NCI-H2171 (cell line): ENCODE data around the gene HOXC10.

ENCODE experiments used
- DNase-seq: peaks from one replicate; lab custom pipeline; 2025; lab: John Stamatoyannopoulos, UW

The HOXC10 gene

DNA sequence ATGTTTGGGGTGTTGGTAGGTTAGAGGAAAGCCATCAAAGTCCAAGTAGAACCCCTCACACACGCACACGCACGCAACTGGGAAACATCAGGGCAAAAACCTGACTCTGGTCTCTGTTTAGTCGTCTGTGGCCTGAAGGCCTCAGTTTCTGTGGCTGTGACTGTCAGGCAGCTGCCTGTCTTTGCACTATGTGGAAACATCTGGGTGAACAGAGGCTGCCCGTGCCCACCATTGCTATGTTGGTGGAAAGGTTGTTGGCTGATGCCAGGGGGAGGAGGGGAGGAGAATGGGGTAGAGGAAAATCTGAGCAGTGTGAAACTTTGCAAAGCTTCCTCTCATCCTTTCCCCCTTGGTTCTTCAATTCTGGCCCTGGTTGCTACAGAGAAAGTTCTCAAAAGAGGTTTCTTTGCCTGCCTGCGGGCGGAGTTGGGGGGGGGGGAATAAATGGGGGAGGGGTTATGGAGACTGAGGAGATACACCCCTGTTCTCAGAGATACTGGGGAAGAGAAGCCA lies 7.5 kb downstream of the HOXC10 start:
- DNase-seq, result no peak

DNA sequence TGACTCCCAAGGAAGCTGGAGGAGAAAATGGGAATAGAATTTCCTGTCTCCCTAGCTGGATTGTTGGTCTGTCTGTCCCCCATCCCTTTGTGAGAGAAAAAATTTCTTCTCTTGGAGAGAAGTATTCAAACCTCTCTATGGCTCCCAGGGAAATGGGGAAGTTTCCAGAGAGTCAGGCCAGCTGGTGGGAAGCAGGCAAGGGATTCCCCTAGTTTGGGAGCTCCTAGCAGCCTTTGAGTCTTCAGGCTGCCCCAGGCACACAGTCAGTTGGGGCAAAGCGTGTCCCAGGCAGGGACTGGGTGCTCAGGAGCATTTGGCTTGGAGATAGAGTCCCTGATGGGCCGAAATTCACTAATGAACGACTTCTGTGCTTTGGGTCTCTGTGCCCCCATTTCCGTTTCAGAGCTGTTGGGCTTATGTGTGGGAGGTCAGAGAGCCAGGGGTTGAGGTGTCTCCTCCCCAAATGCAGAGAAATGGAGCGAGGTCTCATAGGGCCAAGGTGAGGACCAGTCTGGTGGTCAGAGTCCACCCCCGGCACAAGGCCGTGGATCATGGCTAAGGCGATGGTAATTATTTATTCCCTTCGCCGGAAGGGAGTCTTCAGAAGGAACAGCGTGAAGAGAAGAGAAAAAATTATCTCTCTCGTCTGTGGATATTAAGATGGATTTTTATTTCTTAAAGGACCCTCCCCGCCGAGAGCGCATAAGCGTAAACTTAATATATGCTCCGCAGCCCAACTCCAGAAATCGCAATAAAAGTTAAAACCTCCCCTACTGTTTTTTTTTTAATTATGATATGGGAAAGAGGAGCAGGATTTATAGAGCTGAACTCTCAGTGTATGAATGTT lies 8.4 kb downstream of the HOXC10 start:
- no peak for DNase-seq

DNA sequence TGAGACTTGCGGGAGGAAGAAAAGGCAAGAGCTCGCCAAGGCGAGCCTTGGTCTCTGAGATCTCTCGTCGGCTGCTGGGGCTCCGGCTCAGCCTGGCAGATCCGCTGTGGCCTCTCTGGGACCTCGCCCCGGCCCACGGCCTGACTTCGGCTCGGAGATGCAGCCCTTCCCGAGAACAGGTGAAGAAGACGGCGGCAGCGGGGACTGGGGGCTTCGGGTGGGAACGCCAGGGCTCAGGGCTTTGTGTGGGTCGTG lies 9.0 kb downstream of the HOXC10 start:
- no peak for DNase-seq

DNA sequence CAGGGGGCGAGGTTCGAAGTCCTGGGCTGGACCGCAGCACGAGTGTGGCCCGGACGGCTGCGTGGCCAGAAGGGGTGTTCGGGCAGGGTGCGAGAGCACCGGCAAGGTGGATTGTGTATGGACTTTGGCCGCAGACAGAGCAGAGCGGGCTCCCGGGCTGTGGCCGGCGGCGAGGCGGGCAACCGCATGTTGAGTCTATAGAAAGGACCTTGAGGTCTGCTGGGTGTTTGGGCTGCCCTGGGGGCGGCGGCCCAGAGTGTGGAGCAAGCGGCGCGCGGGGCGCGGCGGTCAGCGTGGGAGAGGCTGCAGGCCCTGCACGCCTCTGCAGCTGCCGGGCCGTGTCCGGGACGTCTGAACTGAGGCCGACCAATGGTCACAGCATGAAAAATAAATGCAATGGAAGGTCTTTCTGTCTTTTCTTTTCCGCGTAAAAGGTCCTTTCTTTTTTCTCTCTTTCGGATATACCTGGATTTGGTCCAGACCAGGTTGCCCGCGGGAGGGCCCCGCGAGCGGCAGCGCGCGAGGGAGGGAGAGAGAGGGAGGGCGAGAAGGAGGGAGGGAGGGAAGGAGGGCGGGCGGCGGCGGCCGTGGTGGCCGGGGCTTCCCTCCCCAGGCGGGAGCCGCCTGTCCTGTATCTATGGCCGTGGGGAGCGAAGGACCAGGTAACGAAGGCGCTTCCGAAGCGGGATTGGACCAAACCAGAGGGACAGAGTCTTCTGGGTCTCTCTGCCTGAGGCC lies 9.5 kb downstream of the HOXC10 start:
- peak; percentile 10 for DNase-seq

DNA sequence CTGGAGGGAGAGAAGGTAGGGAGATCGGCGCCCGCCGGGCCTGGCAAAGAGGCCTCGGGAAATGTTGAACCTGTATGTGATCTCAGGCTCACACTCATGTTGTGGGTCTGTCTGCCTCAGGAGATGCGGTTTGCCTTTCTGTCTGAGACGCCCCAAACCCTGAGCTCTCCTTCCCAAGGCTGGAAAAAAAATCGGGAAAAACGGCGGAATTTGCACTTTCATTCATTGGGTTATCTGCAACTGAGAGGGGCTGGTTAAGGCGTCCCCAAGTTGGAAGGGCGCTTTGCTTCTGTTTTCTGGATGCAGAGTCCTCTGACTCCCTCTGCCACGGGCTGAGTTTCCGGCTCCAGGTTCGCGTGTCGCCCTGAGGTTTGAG lies 10.0 kb downstream of the HOXC10 start:
- DNase-seq, result no peak

DNA sequence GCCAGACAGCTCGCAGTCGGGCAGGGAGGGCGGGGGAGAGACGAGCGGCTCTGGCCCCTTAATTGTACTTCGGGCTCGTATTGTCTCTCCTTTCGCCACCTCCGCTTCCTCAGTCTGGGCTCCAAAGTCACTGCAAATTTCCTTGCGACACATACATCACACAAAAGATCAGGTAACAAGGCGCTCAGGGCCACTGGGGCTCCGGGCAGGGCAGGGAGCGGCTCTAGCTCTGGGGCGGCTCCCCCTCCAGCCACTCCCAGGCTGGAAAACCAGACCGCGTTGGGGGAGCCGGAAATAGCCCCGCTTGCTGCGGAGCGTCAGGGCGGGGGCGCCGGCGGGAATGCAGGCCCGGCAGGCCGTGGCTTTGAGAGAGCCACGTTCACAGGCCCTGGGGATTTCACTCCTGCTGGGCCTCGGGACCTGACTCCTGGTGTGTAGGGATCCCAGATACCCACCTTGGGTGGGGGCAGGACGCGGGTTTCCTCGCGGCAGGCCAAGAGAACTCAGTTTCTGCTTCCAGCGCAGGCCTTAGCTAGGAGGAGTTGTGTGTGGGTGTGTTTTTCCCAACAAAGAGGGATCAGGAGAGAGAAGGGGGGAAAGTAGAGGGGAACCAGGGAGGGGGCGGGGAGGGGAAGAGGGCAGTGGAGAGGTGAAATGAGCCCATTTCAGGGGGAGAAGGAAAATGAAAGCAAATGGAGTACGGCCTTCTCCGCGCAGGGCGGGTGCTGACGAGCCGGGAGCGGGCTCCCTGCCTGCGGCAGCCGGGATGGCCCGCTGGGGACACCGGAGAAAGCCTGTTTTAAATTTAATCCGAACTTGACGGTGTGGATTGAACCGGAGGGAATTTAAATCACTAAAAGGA lies 10.7 kb downstream of the HOXC10 start:
- peak; percentile 25 for DNase-seq

DNA sequence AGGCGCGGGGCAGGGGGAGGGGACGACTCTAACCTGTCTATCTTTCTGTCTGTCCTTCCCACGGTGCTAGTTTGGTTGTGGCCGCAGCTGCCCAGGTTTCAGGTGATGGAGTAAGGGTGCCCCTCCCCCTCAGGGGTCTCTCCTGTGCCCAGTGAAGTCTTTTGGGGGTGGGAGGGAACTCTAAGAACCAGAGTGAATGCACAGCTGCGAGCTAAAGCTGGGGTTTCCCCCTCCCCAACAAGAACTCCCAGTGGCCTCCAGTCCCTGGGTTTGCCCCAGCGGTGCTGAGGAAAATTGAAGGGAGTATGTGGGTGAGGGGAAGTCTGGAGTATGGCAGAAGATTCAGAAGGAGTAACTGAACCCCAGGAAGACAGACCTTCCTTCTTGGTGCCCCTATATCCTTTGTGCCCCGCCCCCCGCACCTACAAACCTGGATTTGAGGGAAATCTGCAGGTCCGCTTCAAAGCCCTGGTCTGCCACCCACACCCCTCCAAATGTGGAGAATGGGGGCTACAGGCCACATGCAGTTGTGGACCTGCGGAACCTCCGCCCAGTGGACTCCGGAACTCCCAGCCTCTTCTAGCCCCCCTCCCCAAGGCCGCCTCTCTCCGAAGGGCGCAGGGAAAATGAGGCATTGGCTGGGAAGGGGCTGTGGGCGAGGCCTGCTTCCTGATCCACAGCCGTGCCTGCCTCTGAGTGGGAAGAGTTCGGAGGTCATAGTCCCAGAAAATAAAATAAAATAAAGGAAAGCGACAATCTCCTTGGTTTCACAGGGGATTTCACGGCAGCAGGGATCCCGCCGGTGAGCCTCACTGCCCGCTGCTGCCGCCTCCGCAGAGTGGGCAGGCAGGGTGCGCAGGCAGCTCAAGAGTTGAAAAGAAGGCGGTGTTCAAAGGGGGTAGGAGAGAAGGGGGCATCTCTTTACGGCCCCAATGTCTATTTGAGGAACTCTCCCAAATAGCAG lies 11.6 kb downstream of the HOXC10 start:
- no peak for DNase-seq

DNA sequence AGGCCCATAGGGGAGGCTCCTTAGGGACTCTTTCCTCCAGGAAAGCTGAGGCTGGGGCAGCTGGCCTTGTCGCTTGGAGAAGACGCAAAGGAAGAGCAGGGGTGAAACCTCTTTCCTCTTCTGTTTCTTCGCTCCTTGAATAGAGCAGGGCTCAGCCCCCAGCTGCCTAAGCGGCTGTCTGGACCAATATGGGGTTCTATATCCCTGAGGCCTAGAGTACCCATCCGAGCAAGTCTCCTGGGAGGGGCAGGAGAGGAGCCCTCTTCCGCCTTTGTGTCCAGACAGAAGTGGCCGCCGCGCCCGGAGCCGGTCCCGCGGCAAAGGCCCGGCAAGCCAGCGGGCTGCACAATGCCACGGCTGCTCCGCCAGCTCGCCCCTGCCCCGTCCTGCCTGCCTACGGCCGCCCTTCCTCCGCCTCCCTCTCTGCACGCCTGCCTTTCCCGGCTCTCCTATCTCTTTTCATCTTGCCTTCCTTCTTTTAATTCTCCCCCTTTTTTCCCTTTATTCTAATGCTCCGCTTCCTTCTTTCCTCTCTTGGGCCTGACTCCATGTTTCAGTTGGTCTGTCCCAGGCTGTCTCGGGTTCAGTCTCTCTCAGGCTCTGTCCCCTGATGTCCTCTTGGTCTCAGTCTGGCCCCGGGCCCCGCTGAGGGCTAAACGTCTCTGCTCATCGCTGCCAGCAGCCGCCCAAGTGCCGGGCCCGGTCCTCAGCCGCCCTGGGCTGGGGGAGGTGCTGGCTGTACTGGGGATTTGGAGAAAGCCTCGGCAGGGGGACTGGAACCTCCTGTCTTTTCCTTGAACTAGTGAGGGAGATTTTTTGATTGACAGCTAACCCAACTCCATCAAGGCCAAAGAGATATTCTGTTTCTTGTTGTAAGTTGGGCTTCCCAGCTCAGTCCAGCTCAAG lies 12.5 kb downstream of the HOXC10 start:
- DNase-seq, result no peak

DNA sequence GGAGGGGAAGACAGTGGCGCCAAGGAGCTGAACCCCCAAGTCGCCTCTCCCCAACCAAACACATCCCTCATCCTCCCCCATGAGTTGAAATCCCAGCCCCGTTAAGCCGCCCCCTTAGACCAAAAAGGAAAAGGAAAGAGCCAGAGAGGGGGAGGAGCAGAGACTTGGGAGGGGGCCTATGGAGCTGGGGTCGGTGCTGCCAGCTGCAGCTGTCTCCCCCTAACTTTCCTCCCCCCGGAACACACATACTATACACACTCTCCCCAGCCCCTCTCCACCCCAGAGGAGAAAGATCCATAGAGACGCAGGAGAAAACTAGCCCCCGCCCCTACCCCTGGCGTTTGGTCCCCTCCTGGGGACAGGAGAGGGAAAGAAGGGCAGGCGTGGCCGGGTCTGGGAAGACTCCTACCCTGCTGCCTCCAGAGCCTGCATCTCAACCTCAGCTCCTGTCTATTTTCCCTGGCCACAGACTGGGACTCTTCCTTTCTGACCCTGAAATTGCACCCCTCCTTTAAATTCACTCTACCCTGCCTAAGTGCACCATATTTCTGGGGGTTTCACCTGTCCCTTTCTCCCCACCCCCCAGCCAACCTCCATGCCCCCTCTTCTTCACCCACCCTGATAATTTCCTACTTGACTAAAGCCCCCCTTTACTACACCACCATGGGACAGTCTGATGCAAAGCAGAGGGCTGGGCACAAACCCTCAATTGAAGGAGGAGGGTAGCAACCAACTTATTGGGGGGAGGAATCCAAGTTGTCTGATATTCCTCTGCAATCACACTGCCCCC lies 13.4 kb downstream of the HOXC10 start:
- DNase-seq, result no peak

DNA sequence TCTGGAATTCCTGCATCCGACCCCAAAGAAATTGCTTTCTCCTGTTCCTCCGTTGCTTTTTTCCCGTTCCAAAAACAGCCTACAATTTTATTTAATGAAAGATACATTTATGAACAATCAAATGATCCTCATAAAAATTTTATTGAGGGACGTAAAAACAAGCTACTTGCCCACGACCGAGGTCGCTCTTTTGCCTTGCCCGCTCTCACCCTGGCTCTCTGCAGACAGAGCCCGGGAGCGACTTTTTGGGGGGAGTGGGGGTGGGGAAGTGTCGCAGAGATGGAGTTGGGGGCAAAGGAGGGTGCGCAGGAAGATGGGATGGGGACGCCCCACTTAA lies 13.9 kb downstream of the HOXC10 start:
- no peak for DNase-seq

DNA sequence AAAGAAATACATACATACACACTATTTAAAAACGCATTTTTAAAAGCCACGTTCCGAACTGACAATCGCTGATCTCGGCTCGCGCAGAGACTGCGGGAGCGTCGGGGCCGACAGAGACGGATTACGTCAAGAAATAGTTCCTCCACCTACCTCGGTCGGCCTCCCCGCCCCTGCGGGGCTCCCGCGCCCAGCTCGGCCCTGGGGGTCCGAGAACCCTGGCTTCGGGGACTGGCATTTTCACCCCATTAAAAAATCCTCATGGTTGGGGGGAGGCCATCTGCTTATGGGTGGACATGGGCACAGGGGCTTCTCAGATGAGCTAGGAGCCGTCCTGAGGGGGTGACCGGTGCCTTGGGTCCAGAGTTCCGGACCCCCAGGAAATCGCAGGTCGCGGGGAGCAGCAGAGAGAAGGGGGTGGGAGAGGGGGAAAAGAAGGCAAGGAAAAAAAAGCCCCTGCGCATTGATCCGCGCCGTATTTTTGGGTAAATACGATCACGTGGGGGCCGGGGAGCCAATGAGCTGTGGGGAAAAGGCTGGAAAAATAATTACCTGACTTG lies 14.7 kb downstream of the HOXC10 start:
- no peak for DNase-seq

DNA sequence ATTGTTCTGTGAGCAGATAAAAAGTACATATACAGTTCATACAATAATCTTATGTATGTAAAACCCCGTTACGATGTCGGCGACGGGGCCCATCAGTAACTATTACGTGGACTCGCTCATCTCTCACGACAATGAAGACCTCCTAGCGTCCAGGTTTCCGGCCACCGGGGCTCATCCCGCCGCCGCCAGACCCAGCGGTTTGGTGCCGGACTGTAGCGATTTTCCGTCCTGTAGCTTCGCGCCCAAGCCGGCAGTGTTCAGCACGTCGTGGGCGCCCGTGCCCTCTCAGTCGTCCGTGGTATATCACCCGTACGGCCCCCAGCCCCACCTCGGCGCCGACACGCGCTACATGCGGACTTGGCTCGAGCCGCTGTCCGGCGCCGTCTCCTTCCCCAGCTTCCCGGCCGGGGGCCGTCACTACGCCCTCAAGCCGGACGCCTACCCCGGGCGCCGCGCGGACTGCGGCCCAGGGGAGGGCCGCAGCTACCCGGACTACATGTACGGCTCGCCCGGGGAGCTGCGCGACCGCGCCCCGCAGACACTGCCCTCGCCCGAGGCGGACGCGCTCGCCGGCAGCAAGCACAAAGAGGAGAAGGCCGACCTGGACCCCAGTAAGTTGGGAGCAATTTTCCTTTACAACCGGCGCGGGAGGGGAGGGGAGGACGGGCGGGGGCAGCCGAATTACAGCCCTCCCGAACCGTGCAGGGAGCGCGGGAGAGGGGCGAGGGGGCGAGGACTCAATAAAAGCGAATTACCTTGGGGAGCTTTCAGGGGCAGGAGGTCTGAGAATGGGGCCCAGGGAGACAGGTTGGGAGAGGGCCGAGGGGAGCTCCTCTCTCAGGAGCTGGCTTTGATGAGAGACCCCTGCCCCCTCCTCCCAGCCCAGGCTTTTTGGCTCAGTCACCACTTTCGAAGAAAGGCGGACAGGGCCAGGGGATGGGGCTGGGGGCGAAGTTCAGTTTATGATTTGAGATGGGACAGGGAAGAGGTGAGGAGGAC lies 15.5 kb downstream of the HOXC10 start, which contains the start of gene HOXC9:
Gene HOXC9 (plus strand): TSS at position 46 of the 999 bp plus-strand sequence. CDS start 28 bp downstream, at position 74.
- DNase-seq, result no peak

DNA sequence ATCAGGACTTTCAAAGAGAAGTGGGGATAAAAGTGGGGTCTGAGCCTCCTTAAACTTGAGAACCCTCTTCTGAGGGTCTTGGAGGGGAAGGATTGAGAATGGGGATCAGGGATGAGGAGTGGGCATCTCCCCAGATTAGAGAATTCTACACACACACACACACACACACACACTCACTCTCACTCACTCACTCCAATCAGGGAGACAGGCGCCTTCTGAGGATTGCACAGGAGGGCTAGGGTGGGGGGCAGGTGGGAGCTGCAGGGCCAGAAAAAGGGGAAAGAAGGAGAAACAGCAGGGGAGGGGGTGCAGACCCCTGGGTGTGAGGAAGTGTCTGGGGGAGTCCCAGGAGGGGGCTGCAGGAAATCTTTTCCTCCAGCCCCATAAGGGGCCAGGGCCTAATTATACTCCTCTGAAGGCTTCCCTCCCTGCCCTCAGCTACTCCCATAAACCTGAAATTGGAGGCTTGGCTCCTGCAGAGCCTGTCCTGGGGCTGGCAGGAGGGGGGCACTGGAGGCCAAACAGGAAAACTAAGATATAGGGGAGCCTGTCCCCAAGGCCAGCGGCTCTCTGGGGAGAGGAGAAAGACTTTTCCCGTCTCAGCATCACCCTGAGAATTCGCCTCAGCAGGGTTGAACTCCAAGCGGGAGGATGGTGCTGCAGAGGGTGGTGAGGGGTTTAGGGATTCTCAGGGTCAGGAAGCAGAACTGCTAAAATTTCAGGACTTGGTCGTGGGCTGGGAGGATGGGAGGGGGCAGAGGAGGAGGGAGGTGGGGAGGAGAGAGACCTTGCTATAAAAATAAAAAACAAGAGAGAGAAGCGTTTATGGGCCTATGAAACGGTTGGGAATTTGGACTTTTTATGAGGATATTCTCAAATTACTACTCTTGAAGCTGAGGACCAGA lies 16.6 kb downstream of the HOXC10 start:
- DNase-seq, result no peak

DNA sequence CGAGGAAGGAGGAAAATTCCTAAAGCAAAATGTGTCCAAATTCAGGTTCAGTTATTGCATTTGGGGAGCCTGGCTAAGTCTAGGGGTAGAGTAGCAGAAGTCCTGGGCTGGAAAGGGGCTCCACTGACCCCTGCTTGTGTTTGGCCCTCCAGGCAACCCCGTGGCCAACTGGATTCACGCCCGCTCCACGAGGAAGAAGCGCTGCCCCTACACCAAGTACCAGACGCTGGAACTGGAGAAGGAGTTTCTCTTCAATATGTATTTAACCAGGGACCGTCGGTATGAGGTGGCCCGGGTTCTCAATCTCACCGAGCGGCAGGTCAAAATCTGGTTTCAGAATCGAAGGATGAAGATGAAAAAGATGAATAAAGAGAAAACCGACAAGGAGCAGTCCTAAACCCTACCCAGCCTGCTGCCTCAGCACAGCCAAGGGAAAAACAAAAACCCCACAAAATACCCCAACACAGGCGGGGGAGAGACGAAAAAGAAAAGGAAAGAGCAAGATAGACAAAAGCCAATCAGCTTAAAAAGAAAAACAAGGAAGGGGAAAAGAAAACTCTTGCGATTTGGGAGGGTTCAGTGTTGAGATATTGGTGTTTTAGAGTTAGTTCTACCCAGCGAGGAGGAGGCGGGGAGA lies 17.4 kb downstream of the HOXC10 start:
- no peak for DNase-seq

DNA sequence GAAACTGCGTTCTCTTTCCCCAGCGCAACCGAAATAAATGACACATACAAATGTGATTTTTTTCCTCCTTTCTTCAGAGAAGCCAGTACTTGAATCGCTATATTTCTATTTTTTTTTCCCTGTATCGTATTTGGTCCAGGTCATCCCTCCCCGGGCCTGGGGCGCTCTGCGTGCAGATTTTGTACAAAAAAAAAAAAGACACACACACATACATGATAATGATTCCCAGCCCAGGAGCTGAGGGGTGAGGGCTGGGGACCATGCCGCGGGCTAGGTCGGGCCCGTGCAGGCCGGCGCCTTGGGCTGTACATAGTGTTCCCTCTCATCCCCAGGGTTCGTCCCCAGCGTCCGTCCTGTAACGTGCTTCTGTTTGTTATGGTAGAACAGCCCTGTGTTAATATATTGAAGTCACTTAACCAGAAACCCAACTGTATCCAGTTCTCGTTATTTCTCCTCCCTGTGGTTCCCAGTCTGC lies 18.0 kb downstream of the HOXC10 start:
- no peak for DNase-seq

DNA sequence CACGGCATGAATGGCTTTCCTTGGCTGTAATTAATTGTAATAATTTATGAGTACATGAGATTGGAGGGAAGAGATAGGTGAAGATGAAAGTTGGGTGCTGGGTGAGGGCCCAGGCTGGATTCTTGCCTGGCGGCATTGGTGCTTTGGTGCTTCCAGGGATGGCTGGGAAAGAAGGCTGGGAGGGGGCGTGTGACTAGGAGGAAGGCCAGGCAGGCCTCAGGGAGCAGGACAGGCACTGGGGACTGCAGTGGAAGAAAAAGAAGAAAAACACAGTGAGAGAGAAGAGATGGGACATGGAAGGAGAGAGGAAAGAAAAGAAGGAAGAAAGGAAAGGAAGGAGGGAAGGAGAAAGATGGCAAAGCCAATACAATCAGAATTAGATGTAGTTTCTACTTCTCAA lies 18.7 kb downstream of the HOXC10 start:
- no peak for DNase-seq
